ENCODE measurements around the gene ENTPD2.
"Not testable (repeated sequence)": the region's sequence is repeated elsewhere in the genome, so short reads cannot be mapped to it uniquely, and the experiment has no call there.

ENTPD2 gene

DNA sequence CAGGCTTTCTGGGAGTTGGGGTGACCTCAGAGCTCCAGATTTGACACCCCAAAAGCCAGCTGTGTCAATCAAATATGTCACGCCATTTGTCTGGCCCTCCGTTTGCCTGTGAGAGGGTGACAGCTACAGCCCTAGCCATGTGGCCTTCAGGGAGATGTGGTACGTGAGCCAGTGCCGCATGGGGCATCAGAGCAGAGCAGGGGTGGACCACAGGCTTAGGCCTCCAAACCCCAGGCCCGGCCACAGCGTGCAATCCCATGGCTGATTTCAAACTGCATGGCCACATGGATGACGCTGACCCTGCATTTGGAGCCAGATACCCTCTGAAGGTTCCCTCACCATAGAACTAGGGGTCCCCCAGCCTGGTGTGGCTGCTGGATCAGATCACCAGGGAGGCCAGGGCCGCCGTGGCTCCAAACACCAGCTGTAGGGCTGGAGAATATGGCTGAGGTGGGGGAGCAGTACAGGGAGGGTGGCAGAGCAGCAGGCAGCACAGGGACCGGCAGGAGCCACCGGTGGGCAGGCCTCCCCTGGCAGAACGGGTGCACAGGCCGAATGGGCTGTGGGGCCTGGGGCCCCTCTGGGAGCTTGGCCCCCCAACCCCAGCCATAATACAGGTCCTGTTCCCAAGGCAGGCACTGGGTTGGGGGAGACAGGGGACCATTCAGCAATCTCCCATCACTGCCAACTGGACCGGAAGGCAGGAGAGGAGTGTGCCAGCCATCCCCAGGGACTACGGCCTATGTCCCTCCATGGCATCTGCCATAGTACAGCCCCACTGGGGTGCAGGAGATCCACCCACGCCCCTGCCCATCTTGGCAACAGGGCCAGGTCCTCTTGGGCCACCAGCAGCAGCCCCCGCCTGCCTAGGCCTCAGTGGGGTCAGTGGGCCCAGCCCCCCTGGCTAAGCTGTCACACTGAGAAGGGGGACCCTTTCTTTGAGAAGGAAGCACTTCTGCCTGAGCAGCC lies 15.0 kb upstream of the ENTPD2 start:
- Histone ChIP-seq H3K4me1 (ENCODE audit: control insufficient read depth, low read depth, low read length) (no peaks in the 10 kb centered on the region), H3K27me3 (ENCODE audit: control insufficient read depth, insufficient read depth, low read length) (peaks cover 15% of the 10 kb centered on the region), H3K9me3 (ENCODE audit: control insufficient read depth, low read depth, low read length) (no peaks in the 10 kb centered on the region), H3K36me3 (ENCODE audit: control insufficient read depth, low read depth, low read length) (no peaks in the 10 kb centered on the region), H3K9ac (ENCODE audit: low read length) (no peak overlapping the region), H3K27ac (ENCODE audit: low read length) (no peak overlapping the region), H3K4me3 (ENCODE audit: low read length) (peak overlapping the region; percentile 53)

DNA sequence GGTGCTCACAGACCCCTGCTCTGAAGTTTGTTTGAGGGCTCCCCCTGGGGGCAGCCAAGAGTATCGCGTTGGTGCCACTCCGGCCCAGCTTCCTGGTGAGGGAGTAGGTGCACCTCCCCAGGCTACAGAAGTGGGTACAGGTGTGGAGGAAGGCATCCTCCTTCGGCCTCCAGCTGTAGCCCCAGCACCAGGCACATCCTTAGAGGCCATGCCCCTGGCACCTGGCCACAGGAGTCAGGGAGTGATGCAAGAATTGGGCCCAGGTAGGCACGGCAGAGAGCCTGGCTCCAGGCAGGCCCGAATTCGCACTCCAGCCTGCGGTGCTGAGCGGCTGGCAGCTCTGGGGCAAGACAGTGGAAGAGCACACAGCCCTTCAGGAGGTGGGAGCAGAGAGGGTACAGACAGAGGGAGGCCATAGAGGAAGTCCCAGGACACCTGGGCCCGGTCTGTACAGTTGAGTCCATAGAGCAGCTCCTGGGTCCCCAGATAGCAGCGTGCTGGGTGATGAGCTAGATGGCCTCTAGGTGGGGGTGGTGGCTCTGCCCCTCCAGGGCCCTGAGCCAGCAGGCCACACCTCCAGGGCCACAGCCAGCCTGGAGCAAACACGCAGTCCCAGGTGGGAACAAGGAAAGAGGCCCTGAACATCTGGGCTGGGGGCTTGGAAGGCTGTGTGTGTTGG lies 14.1 kb upstream of the ENTPD2 start:
- H3K36me3 ChIP-seq (ENCODE audit: control insufficient read depth, low read depth, low read length), result no peaks in the 10 kb centered on the region
- peaks cover 15% of the 10 kb centered on the region for H3K27me3 ChIP-seq (ENCODE audit: control insufficient read depth, insufficient read depth, low read length)
- H3K27ac ChIP-seq (ENCODE audit: low read length), result no peak overlapping the region
- no peaks in the 10 kb centered on the region for H3K4me1 ChIP-seq (ENCODE audit: control insufficient read depth, low read depth, low read length)
- H3K4me3 ChIP-seq (ENCODE audit: low read length), result no peak overlapping the region
- no peaks in the 10 kb centered on the region for H3K9me3 ChIP-seq (ENCODE audit: control insufficient read depth, low read depth, low read length)
- H3K9ac ChIP-seq (ENCODE audit: low read length), result no peak overlapping the region

DNA sequence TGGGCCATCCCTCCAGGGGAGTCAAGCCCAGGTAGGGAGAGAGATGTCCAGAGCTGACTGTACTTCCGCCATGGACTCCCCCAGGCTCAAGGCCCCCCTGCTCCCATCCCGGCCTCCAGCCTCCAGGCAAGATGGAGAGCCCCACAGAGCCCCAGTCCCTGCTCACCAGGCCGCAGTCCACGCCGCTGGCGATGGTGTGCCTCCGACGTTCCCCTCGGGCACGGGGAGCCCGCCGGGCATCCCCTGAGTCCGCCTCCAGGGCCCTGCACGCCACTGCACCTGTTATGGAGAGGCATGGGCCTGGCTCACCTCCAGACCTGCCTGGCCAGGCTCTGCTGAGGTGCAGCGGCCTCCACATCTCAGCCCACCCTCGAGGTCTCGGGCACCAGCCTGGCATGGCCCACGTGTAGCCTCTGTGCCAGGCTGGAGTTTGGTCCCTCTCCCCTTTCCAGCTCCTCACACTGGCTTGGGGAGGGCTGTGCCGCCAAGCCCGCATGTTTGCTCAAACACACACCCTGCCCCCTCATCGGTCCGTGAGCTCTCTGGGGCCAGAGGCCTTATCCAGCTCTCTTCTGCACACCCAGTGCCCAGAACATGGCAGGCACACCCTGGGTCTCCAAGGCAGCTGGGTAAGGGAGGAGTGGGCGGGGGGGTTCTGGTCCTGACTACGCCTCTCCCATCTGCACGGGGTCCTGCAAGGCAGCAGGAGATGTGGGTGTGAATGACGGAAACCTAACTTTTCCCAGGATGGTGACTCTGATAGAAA lies 12.4 kb upstream of the ENTPD2 start:
- H3K9ac ChIP-seq (ENCODE audit: low read length), result no peak overlapping the region
- no peak overlapping the region for H3K27ac ChIP-seq (ENCODE audit: low read length)
- H3K36me3 ChIP-seq (ENCODE audit: control insufficient read depth, low read depth, low read length), result no peaks in the 10 kb centered on the region
- no peaks in the 10 kb centered on the region for H3K9me3 ChIP-seq (ENCODE audit: control insufficient read depth, low read depth, low read length)
- no peak overlapping the region for H3K4me3 ChIP-seq (ENCODE audit: low read length)
- no peaks in the 10 kb centered on the region for H3K4me1 ChIP-seq (ENCODE audit: control insufficient read depth, low read depth, low read length)
- peaks cover 10% of the 10 kb centered on the region for H3K27me3 ChIP-seq (ENCODE audit: control insufficient read depth, insufficient read depth, low read length)

DNA sequence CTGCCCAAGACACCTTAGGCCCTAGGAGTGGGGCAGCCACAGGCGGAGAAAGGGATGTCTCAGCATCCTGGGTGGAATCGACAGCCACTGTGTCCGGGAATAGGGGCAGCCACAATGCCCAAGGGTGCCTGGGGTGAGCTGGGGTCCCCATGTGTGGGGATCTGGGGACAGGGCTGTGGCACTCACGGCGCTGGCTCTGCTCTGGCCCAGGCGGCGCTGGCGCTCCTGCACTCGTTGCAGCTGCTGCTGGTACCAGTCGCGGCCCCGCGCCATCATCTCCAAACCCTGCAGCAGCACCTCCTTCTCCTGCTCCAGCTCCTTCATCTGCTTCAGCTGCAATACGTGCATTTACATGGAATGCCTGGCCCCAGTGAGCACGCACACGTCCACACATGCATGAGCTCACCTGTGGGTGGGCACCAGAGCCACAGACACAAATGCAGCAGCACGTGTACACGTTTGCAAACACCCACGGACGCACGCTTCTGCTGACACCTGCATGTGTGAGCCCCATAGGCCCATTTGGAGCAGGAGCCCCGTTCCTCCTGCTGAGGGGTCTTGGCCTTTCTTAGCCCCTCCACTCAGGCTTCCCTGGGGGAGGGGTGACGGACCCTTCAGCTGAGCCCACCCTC lies 11.6 kb upstream of the ENTPD2 start:
- H3K36me3 ChIP-seq (ENCODE audit: control insufficient read depth, low read depth, low read length), result no peaks in the 10 kb centered on the region
- H3K4me1 ChIP-seq (ENCODE audit: control insufficient read depth, low read depth, low read length), result no peaks in the 10 kb centered on the region

DNA sequence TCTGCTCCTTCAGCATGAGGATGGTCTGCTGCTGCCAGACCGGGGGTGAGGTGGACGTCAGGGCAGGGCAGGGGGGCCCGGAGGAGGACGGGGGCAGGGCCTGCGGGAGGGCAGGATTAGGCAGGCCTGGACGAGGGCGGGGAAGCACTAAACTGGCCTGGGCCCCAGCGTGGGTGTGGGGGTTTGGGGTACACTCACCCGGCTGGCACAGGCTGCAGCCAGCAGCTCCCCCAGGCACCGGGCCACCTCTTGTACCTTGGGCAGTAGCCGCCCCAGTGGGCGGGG lies 11.0 kb upstream of the ENTPD2 start:
- Histone ChIP-seq H3K36me3 (ENCODE audit: control insufficient read depth, low read depth, low read length) (no peaks in the 10 kb centered on the region), H3K4me1 (ENCODE audit: control insufficient read depth, low read depth, low read length) (no peaks in the 10 kb centered on the region), H3K27ac (ENCODE audit: low read length) (no peak overlapping the region), H3K27me3 (ENCODE audit: control insufficient read depth, insufficient read depth, low read length) (peaks cover 8% of the 10 kb centered on the region), H3K4me3 (ENCODE audit: low read length) (no peak overlapping the region), H3K9ac (ENCODE audit: low read length) (no peak overlapping the region), H3K9me3 (ENCODE audit: control insufficient read depth, low read depth, low read length) (no peaks in the 10 kb centered on the region)

More for the DNA sequence above, 11.6 kb upstream of the ENTPD2 start:
- H3K27me3 ChIP-seq (ENCODE audit: control insufficient read depth, insufficient read depth, low read length), result peaks cover 8% of the 10 kb centered on the region
- no peaks in the 10 kb centered on the region for H3K9me3 ChIP-seq (ENCODE audit: control insufficient read depth, low read depth, low read length)
- no peak overlapping the region for H3K9ac ChIP-seq (ENCODE audit: low read length)
- no peak overlapping the region for H3K4me3 ChIP-seq (ENCODE audit: low read length)
- no peak overlapping the region for H3K27ac ChIP-seq (ENCODE audit: low read length)

DNA sequence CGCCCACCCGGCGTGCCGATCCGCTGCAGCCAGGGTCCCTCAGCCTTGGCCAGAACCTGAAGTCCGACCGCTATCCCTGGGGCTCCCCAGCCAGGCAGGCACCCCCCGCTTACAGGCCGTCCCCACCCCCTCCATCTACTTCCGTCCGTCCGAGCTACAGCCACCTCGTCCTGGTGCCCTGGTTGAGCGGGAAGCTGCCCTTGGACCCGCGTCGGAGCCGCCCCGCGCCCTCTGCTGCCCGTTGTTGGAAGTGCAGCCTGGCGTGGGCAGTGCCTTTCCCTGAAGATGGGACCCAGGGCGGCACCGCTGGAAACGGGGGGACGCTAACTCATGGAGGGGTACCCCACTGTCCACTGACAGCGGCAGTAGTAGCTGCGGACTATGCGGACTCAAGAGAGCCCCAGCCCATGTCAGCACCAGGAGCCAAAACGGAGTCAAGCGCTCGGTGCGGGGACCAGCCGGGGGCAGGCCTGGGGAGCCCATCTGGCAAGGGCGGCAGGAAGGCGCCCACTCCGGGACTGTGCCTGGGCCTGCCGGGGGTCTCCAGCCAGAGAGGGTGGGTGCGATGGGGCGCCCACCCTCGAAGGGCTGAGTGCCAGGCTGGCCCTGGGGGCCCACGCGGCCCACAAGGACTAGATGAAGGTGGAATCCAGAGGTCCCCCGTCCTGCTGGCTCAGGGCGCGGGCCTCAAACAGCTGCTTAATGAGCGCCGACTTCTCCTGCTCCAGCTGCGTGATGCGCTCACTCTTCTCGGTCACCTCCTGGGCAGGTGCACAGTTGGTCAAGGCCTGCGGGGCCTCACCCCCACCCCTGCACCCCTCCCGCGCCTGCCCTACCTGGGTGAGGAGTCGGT lies 10.4 kb upstream of the ENTPD2 start:
- Histone ChIP-seq H3K27ac (ENCODE audit: low read length) (no peak overlapping the region), H3K27me3 (ENCODE audit: control insufficient read depth, insufficient read depth, low read length) (peaks cover 2% of the 10 kb centered on the region), H3K4me1 (ENCODE audit: control insufficient read depth, low read depth, low read length) (no peaks in the 10 kb centered on the region)

DNA sequence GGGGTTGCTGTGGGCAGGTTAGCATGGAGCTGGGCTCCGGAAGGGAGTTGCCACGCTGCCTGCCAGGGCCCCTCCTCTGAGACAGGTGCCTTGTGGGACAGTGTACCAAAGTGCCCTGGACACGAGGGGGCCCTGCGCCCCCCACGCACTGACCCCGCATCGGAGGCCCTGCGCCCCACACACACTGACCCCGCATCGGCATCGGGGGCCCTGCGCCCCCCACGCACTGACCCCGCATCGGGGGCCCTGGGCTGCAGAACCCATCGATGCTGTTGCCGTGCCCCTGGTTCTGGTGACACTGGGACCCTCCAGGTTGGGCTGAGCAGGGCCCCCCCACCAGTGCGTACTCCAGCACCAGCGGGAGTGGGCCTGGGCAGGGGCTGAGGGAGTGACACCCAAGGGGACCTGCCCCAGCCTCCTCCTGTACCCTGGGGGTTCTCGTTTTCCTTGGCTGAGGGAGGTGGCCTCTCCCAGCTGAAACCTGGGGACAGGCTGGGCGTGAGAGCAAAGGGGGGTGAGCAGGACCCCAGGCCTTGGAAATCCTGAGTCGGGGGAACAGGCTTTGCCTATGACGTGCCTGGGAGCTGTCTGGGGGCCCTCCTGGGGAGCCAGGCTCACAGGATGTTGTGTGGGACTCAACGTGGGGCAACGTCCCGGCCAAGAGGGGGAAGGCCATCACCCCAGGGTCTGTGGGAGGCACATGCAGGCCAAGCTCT lies 9.6 kb upstream of the ENTPD2 start:
- Histone ChIP-seq H3K36me3 (ENCODE audit: control insufficient read depth, low read depth, low read length) (no peaks in the 10 kb centered on the region), H3K9ac (ENCODE audit: low read length) (no peak overlapping the region), H3K27ac (ENCODE audit: low read length) (no peak overlapping the region), H3K4me3 (ENCODE audit: low read length) (no peak overlapping the region), H3K4me1 (ENCODE audit: control insufficient read depth, low read depth, low read length) (no peaks in the 10 kb centered on the region), H3K27me3 (ENCODE audit: control insufficient read depth, insufficient read depth, low read length) (peaks cover 4% of the 10 kb centered on the region), H3K9me3 (ENCODE audit: control insufficient read depth, low read depth, low read length) (no peaks in the 10 kb centered on the region)

More for the DNA sequence above, 10.4 kb upstream of the ENTPD2 start:
- no peak overlapping the region for H3K4me3 ChIP-seq (ENCODE audit: low read length)
- no peak overlapping the region for H3K9ac ChIP-seq (ENCODE audit: low read length)
- H3K36me3 ChIP-seq (ENCODE audit: control insufficient read depth, low read depth, low read length), result no peaks in the 10 kb centered on the region
- no peaks in the 10 kb centered on the region for H3K9me3 ChIP-seq (ENCODE audit: control insufficient read depth, low read depth, low read length)

DNA sequence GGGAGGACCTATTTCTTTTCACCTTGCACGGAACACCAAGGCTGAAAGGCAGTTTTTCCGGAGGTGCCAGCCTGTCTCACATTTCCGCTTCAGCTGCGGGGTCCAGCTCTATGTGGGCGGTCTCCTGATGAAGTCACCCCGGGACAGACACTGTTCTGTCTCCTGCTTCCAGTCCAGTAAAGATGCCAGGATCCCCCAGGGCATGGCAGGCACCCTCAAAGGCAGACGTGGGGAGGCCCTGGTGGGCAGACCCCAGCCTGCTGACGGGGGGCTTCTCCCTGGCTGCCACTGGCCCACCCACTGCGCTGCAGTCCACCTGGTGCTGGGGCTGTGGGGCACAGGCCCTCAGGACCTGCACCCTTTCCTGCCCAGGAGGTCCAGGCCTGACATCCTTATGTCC lies 8.9 kb upstream of the ENTPD2 start:
- H3K27ac ChIP-seq (ENCODE audit: low read length); H3K9me3 ChIP-seq (ENCODE audit: control insufficient read depth, low read depth, low read length); H3K4me3 ChIP-seq (ENCODE audit: low read length); H3K27me3 ChIP-seq (ENCODE audit: control insufficient read depth, insufficient read depth, low read length); H3K36me3 ChIP-seq (ENCODE audit: control insufficient read depth, low read depth, low read length); H3K4me1 ChIP-seq (ENCODE audit: control insufficient read depth, low read depth, low read length); H3K9ac ChIP-seq (ENCODE audit: low read length): not testable (repeated sequence)

DNA sequence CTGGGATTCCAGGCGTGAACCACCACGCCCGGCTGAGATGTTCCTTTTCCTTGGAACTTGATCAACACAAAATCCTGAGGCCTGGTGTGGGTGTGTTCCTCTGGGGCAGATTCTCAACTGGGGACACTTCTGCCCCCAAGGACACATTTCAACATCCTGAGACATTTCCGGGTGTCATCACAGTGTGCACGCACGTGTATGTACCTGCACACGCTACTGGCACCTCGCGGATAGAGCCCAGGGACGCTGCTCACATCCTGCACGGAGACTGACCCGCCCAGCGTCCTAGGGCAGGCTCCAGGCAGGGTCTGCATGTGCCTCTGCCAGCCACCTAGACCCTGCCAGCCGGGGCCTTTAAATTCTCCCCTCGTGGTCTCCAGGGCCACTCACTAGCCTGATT lies 8.5 kb upstream of the ENTPD2 start:
- H3K9ac ChIP-seq (ENCODE audit: low read length), result no peak overlapping the region
- H3K4me3 ChIP-seq (ENCODE audit: low read length), result no peak overlapping the region
- H3K9me3 ChIP-seq (ENCODE audit: control insufficient read depth, low read depth, low read length), result no peaks in the 10 kb centered on the region
- H3K27ac ChIP-seq (ENCODE audit: low read length), result no peak overlapping the region
- H3K4me1 ChIP-seq (ENCODE audit: control insufficient read depth, low read depth, low read length), result no peaks in the 10 kb centered on the region
- H3K36me3 ChIP-seq (ENCODE audit: control insufficient read depth, low read depth, low read length), result no peaks in the 10 kb centered on the region
- peaks cover 10% of the 10 kb centered on the region for H3K27me3 ChIP-seq (ENCODE audit: control insufficient read depth, insufficient read depth, low read length)

DNA sequence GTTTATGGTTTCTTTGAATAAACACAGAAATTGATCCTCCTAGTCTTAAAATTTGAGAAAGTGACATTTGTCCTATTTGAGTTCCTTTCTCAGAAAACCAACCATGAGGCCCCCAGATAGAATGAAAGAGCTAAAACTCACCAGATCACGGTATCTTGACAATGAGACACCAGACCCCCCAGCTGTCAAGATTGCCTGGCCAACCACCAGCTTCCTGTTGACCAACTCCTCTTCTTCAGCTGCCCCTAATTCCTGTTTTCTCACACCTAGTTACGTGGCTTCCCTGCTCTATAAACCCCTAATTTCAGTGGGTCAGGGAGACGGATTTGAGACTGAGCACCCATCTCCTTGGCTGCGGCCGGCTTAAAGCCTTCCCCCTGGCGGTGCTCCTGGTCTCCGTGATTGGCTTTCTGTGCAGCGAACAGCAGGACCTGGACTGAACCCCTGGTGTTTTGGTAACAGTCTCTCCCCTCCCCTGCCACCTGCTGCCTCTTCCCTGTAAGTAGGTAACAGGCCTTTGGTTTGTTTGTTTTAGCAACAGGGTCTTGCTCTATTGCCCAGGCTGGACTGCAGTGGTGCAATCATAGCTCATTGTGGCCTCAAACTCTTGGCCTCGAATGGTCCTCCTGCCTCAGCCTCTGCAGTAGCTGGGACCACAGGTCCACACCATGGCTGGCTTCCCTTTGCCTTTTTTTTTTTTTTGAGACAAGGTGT lies 4.8 kb upstream of the ENTPD2 start:
- Histone ChIP-seq H3K27me3 (ENCODE audit: control insufficient read depth, insufficient read depth, low read length) (peaks cover 34% of the 10 kb centered on the region), H3K9ac (ENCODE audit: low read length) (no peak overlapping the region), H3K9me3 (ENCODE audit: control insufficient read depth, low read depth, low read length) (no peaks in the 10 kb centered on the region), H3K4me1 (ENCODE audit: control insufficient read depth, low read depth, low read length) (no peaks in the 10 kb centered on the region), H3K27ac (ENCODE audit: low read length) (no peak overlapping the region), H3K4me3 (ENCODE audit: low read length) (no peak overlapping the region), H3K36me3 (ENCODE audit: control insufficient read depth, low read depth, low read length) (no peaks in the 10 kb centered on the region)

Measured in iPS-18a (cell line).